Uterus (tissue), 4 donors: Measurements from ENCODE around the gene KIAA1217. TPM values are rescaled to one million over a fixed set of nuclear protein-coding genes. Genes with fewer than 3 reads are reported as not detected.

Source experiments
- DNase-seq, 2 donors: peaks; one replicate each; pipeline ENCODE4 v3.0.0-alpha.2; 2019 to 2020
- H3K27ac ChIP-seq, 2 donors: fragments of 200-600 bp; sonication (generic); 1 replicate in 1 of 2; 2 replicates in 1 of 2; pipeline ENCODE4 v1.5.1; 2016 to 2018
- H3K27me3 ChIP-seq, 2 donors: fragments of 200-600 bp; sonication (generic); one replicate each; pipeline ENCODE4 v1.5.1; 2018 to 2019; ENCODE audit warnings: control low read depth in 1 of 2
- H3K36me3 ChIP-seq, 2 donors: fragments of 200-600 bp; sonication (generic); one replicate each; pipeline ENCODE4 v1.5.1; 2019; ENCODE audit warnings: control low read depth in 1 of 2
- H3K4me1 ChIP-seq, 2 donors: fragments of 200-600 bp; sonication (generic); one replicate each; pipeline ENCODE4 v1.5.1; 2018 to 2019; ENCODE audit warnings: control low read depth in 1 of 2
- H3K4me3 ChIP-seq, 2 donors: fragments of 200-600 bp; sonication (generic); 1 replicate in 1 of 2; 2 replicates in 1 of 2; pipeline ENCODE4 v1.5.1; 2018 to 2019; ENCODE audit warnings: mild to moderate bottlenecking in 1 of 2
- H3K9me3 ChIP-seq, 2 donors: fragments of 200-600 bp; sonication (generic); one replicate each; pipeline ENCODE4 v1.5.1; 2019; ENCODE audit warnings: control low read depth in 1 of 2
- POLR2A ChIP-seq, 2 donors: fragments of 450-650 bp; IDR thresholded peaks; one replicate each; pipeline ENCODE4 v1.6.1; 2016; ENCODE audit warnings: antibody characterized with exemption in 2 of 2, mild to moderate bottlenecking in 1 of 2, moderate library complexity in 1 of 2
- intact Hi-C: fragments of 100-400 bp; cut with DNase I; formaldehyde crosslinking; loops from one replicate; pipeline ENCODE4 v1.15.1; 2023; ENCODE audit warnings: low total_unique reads
- total RNA-seq, 4 donors: library from RNA; depleted of rRNA in 3 of 4; stranded (reverse); fragments of >200 nt in 3 of 4; gene quantifications; one replicate each; pipeline versions ENCODE4 v1.1.0 to v1.2.4, GENCODE V29; 2014 to 2023
- TF ChIP-seq, protein P1 (sequence below), 4 experiments: fragments of 200-600 bp in 2 of 4; fragments of 450-650 bp in 2 of 4; sonication (generic) in 2 of 4; IDR thresholded peaks; one replicate each; pipeline ENCODE4 v1.5.1; 2016 to 2019; ENCODE audit warnings: antibody characterized with exemption in 4 of 4, mild to moderate bottlenecking in 2 of 4, moderate library complexity in 1 of 4
- donor health status: DM: yes; HTN: yes; CAD: no.

The KIAA1217 gene
- total RNA-seq, 4 donors from 2014 or later, result 3.5 to 38.2 (median 11.6) TPM

DNA sequence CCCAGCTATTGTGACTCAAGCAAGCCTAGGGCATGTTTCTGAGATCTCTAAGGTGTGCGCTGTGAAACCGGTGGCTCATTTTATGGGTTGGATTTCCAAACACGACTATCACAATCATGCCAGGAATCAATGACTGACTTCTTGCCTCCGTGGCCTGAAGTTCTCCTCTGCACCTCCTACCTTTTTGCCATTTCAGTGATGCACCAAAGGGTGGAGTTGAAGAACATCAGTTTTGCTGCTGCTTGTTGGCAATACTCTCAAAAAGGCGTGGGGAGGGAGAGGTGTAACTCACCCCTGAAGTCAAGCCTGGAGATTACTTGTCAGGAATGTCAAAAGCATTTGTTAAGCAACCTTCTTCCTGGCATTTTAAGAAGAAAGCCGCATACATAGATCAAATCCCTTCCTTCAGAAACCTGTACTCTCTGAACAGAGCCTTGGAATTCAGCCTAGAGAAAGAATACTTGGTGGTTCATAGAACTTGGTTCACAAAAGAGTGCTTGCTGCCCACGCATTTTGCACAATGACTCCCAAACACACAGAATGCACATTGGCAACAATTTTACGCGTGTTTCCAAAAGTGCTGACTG, 41.0 kb downstream of the KIAA1217 start:
- H3K4me1 ChIP-seq, result no peaks in the 10 kb centered on the region
- no peak for DNase-seq
- no peak for TF ChIP-seq POLR2A (IDR thresholded peaks at IDR 0.05)
- TF ChIP-seq, protein P1, sequence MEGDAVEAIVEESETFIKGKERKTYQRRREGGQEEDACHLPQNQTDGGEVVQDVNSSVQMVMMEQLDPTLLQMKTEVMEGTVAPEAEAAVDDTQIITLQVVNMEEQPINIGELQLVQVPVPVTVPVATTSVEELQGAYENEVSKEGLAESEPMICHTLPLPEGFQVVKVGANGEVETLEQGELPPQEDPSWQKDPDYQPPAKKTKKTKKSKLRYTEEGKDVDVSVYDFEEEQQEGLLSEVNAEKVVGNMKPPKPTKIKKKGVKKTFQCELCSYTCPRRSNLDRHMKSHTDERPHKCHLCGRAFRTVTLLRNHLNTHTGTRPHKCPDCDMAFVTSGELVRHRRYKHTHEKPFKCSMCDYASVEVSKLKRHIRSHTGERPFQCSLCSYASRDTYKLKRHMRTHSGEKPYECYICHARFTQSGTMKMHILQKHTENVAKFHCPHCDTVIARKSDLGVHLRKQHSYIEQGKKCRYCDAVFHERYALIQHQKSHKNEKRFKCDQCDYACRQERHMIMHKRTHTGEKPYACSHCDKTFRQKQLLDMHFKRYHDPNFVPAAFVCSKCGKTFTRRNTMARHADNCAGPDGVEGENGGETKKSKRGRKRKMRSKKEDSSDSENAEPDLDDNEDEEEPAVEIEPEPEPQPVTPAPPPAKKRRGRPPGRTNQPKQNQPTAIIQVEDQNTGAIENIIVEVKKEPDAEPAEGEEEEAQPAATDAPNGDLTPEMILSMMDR (IDR thresholded peaks at IDR 0.05), result no peak
- no peaks in the 10 kb centered on the region for H3K27me3 ChIP-seq
- no peaks in the 10 kb centered on the region for H3K9me3 ChIP-seq
- H3K4me3 ChIP-seq, result no peak overlapping the region
- intact Hi-C loops, result no loop called here
- no peaks in the 10 kb centered on the region for H3K36me3 ChIP-seq
- H3K27ac ChIP-seq, result no peak overlapping the region

DNA sequence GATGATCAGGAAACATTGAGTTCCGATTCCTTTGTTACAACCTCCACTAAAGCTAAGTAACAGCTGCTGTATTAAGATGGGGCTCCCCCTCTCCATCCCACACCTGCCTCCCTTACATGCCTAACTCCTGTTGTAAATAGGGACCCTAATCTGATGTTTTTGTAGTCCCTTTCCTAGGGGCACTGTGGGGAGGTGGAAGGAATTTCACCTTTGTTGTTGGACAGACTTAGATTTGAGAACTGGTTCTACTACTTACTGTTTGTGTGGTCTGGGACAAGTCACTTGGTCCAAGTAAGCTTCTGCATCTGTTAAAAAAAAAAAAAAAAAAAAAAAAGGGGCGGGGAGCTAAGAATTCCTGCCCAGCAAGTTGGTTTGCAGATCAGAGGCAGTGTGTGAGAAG, 42.6 kb downstream of the KIAA1217 start:
- DNase-seq, result no peak
- intact Hi-C loops, result no loop called here

DNA sequence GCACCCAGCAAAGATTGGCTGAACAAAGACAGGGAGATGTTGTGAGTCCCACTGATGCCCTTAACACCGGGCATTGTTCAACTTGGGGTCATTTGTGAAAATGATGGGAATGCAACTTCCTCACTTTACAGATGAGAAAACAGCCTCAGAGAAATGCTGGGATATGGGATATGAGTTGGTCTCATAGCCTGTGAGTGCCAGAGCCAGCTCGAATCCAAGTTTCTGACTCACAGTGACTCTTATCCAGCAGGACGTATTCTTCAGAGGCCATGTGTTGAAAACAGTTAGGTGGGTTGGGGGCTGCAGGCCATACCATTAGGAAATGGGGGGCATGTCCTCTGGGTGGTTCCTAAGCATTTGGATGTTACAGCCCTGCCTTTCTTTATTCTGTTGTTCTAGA, 45.2 kb downstream of the KIAA1217 start:
- Histone ChIP-seq H3K9me3 (no peaks in the 10 kb centered on the region), H3K27ac (no peak overlapping the region), H3K36me3 (no peaks in the 10 kb centered on the region), H3K4me3 (no peak overlapping the region), H3K27me3 (no peaks in the 10 kb centered on the region), H3K4me1 (no peaks in the 10 kb centered on the region)
- DNase-seq, result no peak
- intact Hi-C loops, result no loop called here
- no peak for TF ChIP-seq POLR2A (IDR thresholded peaks at IDR 0.05)
- TF ChIP-seq, protein P1 (IDR thresholded peaks at IDR 0.05), result no peak

More for the DNA sequence above, 42.6 kb downstream of the KIAA1217 start:
- Histone ChIP-seq H3K9me3 (no peaks in the 10 kb centered on the region), H3K27me3 (no peaks in the 10 kb centered on the region), H3K4me1 (no peaks in the 10 kb centered on the region), H3K36me3 (no peaks in the 10 kb centered on the region), H3K4me3 (no peak overlapping the region), H3K27ac (no peak overlapping the region)
- TF ChIP-seq, protein P1 (IDR thresholded peaks at IDR 0.05), result no peak
- no peak for TF ChIP-seq POLR2A (IDR thresholded peaks at IDR 0.05)

DNA sequence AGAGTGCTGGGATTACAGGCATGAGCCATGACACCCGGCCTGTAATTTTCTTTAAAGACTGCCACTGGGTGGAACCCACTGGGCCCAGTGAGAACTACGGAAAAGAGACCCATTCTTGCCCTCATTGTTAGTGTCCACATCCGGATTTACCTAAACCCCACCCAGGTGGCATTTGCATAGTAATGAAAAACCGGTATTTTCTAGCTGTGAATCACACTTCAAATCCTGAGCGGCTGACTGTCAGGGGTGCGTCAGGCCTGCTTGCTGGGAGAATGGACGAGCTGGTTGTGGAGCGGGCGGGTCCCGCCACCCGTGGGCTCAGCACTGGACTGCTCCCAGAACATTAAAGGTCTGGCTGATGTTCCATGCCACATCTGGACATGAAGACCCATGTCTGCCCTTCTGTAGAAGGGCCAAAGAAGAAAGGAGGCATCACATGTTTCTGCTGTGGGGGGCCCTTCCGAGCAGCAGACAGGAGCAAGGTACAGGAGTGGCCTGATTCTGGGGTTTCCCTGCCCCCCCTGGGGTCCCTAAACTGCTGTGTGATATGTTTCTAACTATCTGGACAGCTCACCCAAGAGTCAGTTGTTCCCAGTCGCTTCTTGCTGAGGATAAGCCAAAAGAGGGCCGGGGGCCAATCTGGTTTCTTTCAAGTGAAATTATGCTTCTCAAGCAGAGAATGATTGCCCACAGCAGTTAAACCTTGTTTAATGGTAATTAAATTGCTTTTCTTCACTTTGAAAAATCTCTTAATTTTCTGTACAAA, 46.4 kb downstream of the KIAA1217 start:
- intact Hi-C loops, result no loop called here
- H3K27me3 ChIP-seq, result no peaks in the 10 kb centered on the region
- no peak overlapping the region for H3K27ac ChIP-seq
- no peaks in the 10 kb centered on the region for H3K4me1 ChIP-seq
- no peaks in the 10 kb centered on the region for H3K9me3 ChIP-seq
- no peak overlapping the region for H3K4me3 ChIP-seq
- no peak for DNase-seq
- TF ChIP-seq, protein P1 (IDR thresholded peaks at IDR 0.05), result no peak
- TF ChIP-seq POLR2A (IDR thresholded peaks at IDR 0.05), result no peak
- no peaks in the 10 kb centered on the region for H3K36me3 ChIP-seq

DNA sequence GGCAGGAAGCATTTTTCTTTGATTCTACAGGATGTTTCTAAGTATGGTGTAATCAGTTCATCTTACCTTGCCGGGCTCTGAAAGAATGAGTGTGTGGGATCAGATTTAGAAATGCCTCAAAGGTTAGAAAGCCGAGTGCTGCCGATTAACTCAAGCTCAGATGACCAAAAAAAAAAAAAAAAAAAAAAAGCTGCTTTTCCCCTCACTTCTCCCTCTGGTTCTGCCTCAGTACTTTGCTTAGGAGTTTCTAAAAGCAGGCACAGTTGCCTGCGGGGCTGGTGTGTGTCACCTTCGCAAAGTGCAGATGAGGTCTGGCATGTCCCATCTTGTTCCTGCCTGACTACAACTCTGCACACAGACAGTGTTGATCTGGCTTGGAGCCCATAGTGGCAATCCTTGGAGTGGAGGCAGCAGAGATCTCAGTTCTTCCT, 47.0 kb downstream of the KIAA1217 start:
- Histone ChIP-seq H3K36me3 (no peaks in the 10 kb centered on the region), H3K4me3 (no peak overlapping the region), H3K4me1 (no peaks in the 10 kb centered on the region), H3K27ac (no peak overlapping the region), H3K9me3 (no peaks in the 10 kb centered on the region), H3K27me3 (no peaks in the 10 kb centered on the region)
- DNase-seq, result no peak
- no peak for TF ChIP-seq POLR2A (IDR thresholded peaks at IDR 0.05)
- TF ChIP-seq, protein P1 (IDR thresholded peaks at IDR 0.05), result no peak
- intact Hi-C loops, result no loop called here
